ENCODE data around the gene CLEC2B.
"Not testable (repeated sequence)": the region's sequence is repeated elsewhere in the genome, so short reads cannot be mapped to it uniquely, and the experiment has no call there.

Gene CLEC2B

DNA sequence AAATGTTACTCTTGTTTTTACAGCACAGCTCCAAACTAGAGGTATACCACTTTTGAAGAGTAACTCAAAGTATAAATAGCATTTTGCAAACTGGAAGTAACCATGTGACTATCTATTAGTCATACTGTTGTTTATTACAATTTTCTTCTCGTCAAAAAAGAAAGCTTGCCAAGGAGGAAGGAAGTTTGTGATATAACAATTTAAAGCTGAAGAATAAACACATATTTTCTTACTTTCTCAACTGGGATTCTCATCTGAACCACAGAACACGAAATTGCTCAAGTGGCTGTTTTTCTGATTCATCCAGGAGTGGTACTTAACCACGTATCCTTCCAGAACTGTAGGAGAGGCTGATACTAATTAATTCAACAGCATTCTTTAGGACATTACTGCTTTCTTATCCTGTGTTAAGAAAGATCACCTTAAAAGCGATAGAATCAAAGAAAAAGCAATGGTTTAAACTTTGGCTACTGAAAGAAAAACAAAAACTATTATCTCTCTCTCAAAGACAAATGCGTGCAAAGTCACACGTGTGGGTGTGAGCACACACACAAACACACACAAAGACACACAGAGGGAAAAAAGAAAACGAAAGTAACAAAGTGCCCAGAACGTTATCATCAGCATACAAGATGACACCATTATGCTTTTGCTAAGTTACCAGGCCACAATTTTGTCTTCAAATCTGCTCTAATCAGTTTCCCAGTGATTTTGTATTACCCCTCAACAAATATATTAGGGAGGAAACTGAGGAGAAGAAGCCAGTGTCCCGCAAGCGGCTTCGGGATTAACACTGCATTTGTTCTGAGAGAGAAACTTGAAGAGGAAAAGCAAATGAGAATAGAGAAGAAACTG is at the start of gene CLEC2B:
Gene CLEC2B, minus strand, starts transcription at position 48 of the 855 bp plus-strand sequence.
- DNase-seq (ENCODE audit: low read depth in 2 of 2): peak; percentile 64 to 67

GRCh38 chr12:9911708-9912107 is 42.6 kb upstream of the CLEC2B start:
- no peak for DNase-seq (ENCODE audit: low read depth in 2 of 2)

- DNase-seq (ENCODE audit: low read depth in 2 of 2): no peak
Observed at GRCh38 chr12:9910716-9911421, 41.7 kb upstream of the CLEC2B start.

GRCh38 chr12:9909724-9910123 is 40.6 kb upstream of the CLEC2B start:
- DNase-seq (ENCODE audit: low read depth in 2 of 2): no peak

DNA sequence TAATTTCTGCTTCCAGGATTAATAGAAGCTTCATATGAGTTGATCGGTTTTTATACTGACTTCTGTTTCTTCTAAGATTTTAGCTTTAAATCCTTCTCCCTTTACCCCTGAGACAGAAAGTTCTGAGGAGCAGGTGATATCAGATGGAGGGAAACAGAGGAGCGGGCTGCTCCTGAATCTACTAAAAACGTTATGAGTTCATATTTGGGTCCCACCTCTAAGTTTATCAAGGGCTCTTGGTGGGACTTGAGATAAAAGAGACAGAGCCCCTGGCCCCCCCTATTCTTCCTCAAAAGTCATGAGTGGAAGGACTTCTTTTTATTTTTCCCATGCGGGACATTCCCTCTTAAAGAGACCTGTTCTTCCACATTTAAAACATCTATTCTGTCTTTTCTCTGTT is 39.2 kb upstream of the CLEC2B start:
- DNase-seq (ENCODE audit: low read depth in 2 of 2): no peak

DNA sequence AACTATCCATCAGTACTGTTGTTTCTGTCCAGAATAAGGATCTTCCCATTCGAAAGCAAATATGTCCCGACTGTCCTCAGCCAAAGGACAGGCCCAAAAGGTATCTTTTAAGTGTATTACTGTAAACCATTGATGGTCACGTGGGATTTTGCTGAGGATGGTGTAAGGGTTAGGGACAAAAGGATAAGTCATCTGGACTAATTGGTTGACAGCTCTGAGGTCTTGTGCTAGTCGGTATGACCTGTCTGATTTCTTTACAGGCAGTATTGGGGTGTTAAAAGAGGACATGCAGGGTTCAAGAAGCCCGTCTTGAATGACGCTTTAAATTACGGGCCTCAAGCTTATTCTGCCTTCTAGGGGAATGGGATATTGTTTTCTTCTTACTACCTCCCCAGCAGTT is 38.6 kb upstream of the CLEC2B start:
- DNase-seq (ENCODE audit: low read depth in 2 of 2): no peak

GRCh38 chr12:9906873-9907272 is 37.7 kb upstream of the CLEC2B start:
- DNase-seq (ENCODE audit: low read depth in 2 of 2): no peak

GRCh38 chr12:9902539-9903228 is 33.5 kb upstream of the CLEC2B start:
- no peak for DNase-seq (ENCODE audit: low read depth in 2 of 2)

GRCh38 chr12:9900930-9901329 is 31.8 kb upstream of the CLEC2B start:
- no peak for DNase-seq (ENCODE audit: low read depth in 2 of 2)

DNA sequence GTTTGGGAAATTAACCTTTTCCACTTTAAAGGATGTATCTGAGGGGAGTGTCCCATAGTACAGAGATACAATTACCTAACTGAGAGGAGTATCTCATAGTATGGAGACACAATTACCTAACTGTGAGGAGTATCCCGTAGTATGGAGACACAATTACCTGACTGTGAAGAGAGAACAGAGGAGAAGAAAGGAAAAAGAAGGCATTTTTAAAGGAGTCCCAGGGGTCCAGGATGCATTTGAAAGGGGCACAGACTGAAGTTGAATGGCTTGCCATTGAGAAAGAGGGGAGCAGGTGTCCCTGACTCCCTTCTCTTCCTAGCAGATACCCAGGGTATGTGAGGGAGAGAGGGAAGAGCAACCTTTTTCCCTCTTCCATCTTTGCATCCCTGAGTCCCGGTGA is 30.1 kb upstream of the CLEC2B start:
- no peak for DNase-seq (ENCODE audit: low read depth in 2 of 2)

GRCh38 chr12:9897535-9897934 is 28.4 kb upstream of the CLEC2B start:
- DNase-seq (ENCODE audit: low read depth in 2 of 2): no peak

DNA sequence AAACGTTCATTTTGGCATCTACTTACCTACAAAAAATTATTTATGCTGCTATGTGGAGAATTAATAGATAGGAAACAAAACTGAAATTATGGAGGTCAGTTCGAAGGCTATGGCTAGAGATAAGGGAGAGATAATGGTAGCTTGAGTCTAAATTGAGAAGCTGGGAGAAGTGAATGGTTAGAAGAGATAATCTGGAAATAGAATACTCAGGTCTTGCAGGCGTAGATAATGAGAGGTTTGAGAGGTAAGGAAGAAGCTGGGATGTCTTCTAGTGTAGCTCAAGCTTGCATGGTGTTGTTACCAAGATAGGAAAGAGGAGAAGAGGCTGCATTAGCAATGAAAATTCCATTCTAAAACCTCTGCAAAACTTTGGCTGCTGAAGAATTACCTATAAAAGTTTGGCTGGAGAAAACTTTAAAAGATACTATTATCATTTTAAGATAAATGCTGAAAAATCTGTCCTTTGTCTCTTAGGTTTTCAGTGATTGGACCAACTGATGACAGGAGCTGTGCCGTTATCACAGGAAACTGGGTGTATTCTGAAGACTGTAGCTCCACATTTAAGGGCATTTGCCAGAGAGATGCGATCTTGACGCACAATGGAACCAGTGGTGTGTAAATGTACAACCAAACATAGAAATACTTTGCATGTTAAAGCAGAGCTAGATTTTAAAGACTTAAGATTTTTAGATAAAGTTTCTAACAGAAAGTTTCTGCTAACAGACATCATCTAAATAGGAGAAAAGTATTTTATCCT is 26.2 kb upstream of the CLEC2B start:
- no peak for DNase-seq (ENCODE audit: low read depth in 2 of 2)

- DNase-seq (ENCODE audit: low read depth in 2 of 2): no peak
Observed at GRCh38 chr12:9888665-9889273, 19.6 kb upstream of the CLEC2B start.

- no peak for DNase-seq (ENCODE audit: low read depth in 2 of 2)
Observed at GRCh38 chr12:9883175-9883574, 14.0 kb upstream of the CLEC2B start.

DNA sequence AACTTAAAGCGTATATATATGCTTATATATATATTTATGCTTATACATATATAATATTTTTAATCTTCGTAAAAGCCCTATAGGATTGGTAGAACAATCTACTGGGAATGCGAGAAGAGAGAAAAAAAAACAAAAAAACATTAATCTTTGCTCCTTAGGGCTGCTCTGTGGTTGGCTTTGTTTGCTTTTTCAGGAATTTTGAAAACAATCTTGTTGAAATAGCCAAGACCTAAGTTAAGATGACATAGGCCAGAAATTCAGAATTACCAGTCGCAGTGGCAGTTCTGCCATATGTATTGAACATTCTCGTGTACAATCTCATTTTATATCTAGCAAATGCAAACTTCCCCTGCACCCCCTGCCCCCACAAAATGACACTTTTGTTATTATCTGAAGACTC is 12.8 kb upstream of the CLEC2B start:
- no peak for DNase-seq (ENCODE audit: low read depth in 2 of 2)

DNA sequence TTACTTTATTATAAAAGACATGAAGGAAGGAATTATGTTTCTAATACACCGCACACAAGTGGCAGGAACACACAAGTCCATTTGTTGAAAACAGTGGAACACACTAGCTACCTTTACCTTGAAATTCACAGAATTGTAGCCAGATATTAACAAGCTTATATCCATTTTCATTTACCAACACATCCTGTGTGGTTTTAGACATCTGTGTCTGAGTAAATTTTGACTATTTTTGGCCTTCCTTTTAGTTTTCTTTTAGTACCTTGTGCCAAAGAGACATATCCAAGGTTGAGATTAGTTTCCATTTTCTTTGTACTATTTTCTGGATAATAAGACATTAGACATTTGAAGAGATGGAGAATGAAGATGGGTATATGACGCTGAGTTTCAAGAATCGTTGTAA is 12.1 kb upstream of the CLEC2B start, which contains the start of gene KLRF2:
Gene KLRF2, plus strand, starts transcription at position 244 of the 400 bp plus-strand sequence. Its CDS starts 107 bp downstream, at position 351.
- DNase-seq (ENCODE audit: low read depth in 2 of 2): no peak

DNA sequence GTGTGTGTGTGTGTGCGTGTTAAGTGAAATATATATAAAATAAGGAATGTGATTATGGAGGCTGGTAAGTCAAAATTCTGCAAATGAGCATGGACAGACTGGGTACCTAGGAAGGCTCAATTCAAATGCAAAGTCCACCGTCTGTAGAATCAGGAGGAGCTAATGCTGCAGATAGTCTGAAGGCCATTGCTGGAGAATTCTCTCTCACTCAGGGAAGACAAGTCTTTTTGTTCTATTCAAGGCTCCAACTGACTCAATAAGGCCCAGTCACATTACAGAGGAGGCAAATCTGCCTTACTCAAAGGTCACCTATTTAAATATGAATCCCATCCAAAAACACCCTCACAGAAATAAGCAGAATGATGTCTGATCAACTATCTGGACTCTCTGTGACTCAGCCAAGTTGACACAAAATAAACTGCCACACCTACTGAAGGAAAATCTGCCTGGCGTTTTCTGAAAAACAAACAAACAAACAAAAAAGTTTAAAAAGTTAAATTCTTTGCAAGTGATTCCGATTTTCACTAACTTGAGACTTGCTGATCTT is 11.5 kb upstream of the CLEC2B start:
- DNase-seq (ENCODE audit: low read depth in 2 of 2): no peak

DNA sequence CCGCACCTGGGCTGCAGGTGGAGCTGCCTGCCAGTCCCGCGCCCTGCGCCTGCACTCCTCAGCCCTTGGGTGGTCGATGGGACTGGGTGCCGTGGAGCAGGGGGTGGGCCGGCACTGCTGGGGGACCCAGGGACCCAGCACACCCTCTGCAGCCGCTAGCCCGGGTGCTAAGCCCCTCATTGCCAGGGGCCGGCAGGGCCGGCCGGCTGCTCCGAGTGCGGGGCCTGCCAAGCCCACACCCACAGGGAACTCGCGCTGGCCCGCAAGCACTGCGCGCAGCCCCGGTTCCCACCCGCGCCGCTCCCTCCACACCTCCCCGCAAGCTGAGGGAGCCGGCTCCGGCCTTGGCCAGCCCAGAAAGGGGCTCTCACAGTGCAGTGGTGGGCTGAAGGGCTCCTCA is 7.0 kb upstream of the CLEC2B start:
- DNase-seq (ENCODE audit: low read depth in 2 of 2): not testable (repeated sequence)

- DNase-seq (ENCODE audit: low read depth in 2 of 2): no peak
Observed at GRCh38 chr12:9872742-9873141, 3.6 kb upstream of the CLEC2B start.

DNA sequence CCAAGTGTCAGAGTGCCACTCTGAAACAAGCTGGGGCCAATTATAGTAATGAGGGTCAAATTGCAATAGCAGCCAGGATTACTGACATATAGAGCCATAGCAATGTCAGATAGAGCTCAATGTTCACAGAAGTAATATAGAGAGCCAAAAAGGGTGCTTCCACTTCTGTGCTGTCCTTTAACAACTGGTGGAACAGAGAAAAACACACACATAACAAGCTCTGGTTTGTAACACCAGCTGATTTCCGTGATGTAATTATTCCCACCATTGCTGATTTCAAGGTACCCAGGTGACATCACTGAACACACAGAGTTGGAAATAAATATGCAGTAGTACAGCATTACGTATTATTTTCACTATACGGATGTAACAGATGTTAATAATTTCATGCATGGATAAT is 3.0 kb upstream of the CLEC2B start:
- no peak for DNase-seq (ENCODE audit: low read depth in 2 of 2)

GRCh38 chr12:9870286-9870866 is 1.2 kb upstream of the CLEC2B start:
- no peak for DNase-seq (ENCODE audit: low read depth in 2 of 2)

All from fibroblast of skin of left biceps (primary cell).